IPS-20b (cell line): ENCODE measurements around the gene EPHA2.

Experiments
- H3K27ac ChIP-seq: one replicate; pipeline ENCODE4 v1.5.1; 2013; ENCODE audit warnings: low read length
- H3K27me3 ChIP-seq: 2 replicates; pipeline ENCODE4 v1.6.1; 2013; ENCODE audit warnings: mild to moderate bottlenecking, low read length, inconsistent platforms; ENCODE audit not compliant: insufficient read depth
- H3K36me3 ChIP-seq: 2 replicates; pipeline ENCODE4 v1.6.1; 2013; ENCODE audit warnings: low read depth, mild to moderate bottlenecking, inconsistent platforms, low read length, moderate library complexity; ENCODE audit not compliant: insufficient read depth
- H3K4me1 ChIP-seq: 2 replicates; pipeline ENCODE4 v1.6.1; 2013; ENCODE audit warnings: mild to moderate bottlenecking, control low read depth, inconsistent platforms, low read length, moderate library complexity; ENCODE audit not compliant: insufficient read depth
- H3K4me3 ChIP-seq: 2 replicates; pipeline ENCODE4 v1.5.1; 2013; ENCODE audit warnings: mild to moderate bottlenecking, low read length, inconsistent platforms
- H3K9ac ChIP-seq: 2 replicates; pipeline ENCODE4 v1.6.1; 2013; ENCODE audit warnings: low read depth, mild to moderate bottlenecking, inconsistent platforms, low read length, moderate library complexity
- H3K9me3 ChIP-seq: 2 replicates; pipeline ENCODE4 v1.6.1; 2013; ENCODE audit warnings: mild to moderate bottlenecking, low read depth, low read length, inconsistent platforms; ENCODE audit not compliant: insufficient read depth

EPHA2 gene

DNA sequence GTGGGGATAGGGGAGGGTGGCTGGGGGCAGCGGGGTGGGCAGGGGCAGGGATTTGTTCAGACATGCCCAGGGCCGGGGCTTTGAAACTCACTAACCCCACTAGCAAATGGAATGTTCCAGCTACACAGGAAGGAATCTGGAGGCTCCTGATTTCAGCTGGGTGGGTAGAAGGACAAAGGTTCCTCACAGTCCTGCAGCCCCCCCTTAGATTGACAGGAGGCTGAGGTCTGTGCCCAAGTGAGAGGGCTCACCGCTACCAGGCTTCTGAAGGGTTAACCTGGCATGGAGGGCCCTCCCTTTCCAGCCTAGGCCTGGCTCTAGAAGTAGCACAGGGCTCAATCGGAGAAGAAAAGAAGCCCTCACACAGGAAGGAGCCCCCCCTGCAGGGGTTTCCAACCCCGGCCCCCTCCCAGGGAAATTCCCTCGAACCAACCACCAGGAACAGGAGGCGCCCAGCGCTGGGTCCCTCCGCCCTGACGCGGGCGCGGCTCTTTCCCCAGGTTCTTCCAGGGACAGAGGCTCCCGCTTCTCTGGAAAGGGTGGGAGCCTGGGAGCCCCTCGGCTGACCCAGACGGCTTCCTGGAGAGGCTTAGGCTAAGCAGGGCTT, 3.3 kb downstream of the EPHA2 start:
- Histone ChIP-seq H3K4me3 (peak overlapping the region; percentile 83; the same call in 1 of the 2 replicates), H3K9me3 (no peaks in the 10 kb centered on the region), H3K36me3 (peaks cover 34% of the 10 kb centered on the region), H3K9ac (peak overlapping the region; percentile 50; the same call in 1 of the 2 replicates), H3K27ac (no peak overlapping the region), H3K27me3 (peaks cover 32% of the 10 kb centered on the region), H3K4me1 (peaks cover 31% of the 10 kb centered on the region)

DNA sequence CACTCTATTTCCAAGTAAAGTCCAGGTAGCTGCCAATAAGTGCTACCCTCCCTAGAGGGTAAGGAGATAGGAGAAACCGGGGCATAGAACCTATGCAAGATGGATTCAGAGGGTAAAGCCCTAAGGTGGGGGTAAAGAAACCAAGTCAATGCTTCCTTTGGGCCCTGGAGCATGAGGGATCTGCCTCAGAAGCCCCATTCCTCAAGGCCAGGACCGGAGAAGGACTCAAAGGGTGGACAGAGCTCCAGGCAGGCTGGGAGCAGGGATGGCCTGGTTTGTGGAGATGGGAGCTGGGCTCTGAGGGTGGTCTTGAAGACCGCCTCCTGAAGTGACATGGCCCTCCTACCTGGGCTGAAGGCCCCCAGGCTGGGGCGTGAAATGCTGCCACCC, 3.9 kb downstream of the EPHA2 start:
- no peaks in the 10 kb centered on the region for H3K9me3 ChIP-seq
- peaks cover 40% of the 10 kb centered on the region for H3K36me3 ChIP-seq
- H3K27me3 ChIP-seq, result peaks cover 28% of the 10 kb centered on the region
- no peak overlapping the region for H3K27ac ChIP-seq
- no peak overlapping the region for H3K9ac ChIP-seq
- peaks cover 36% of the 10 kb centered on the region for H3K4me1 ChIP-seq
- no peak overlapping the region for H3K4me3 ChIP-seq

GRCh38 chr1:16151196-16151994, 4.5 kb downstream of the EPHA2 start:
- H3K9me3 ChIP-seq, result no peaks in the 10 kb centered on the region
- no peak overlapping the region for H3K27ac ChIP-seq
- no peak overlapping the region for H3K9ac ChIP-seq
- H3K27me3 ChIP-seq, result peaks cover 22% of the 10 kb centered on the region
- peaks cover 43% of the 10 kb centered on the region for H3K36me3 ChIP-seq
- H3K4me3 ChIP-seq, result no peak overlapping the region
- peaks cover 39% of the 10 kb centered on the region for H3K4me1 ChIP-seq

- Histone ChIP-seq H3K27ac (no peak overlapping the region), H3K9ac (no peak overlapping the region), H3K9me3 (no peaks in the 10 kb centered on the region), H3K4me3 (no peak overlapping the region), H3K4me1 (peaks cover 43% of the 10 kb centered on the region), H3K27me3 (peaks cover 18% of the 10 kb centered on the region), H3K36me3 (peaks cover 43% of the 10 kb centered on the region)
Measured at GRCh38 chr1:16150508-16150907, 5.4 kb downstream of the EPHA2 start.

- Histone ChIP-seq H3K36me3 (peaks cover 44% of the 10 kb centered on the region), H3K27me3 (peaks cover 12% of the 10 kb centered on the region), H3K9me3 (no peaks in the 10 kb centered on the region), H3K27ac (no peak overlapping the region), H3K9ac (no peak overlapping the region), H3K4me1 (peaks cover 49% of the 10 kb centered on the region), H3K4me3 (no peak overlapping the region)
Measured at GRCh38 chr1:16149702-16150488, 6.0 kb downstream of the EPHA2 start.

DNA sequence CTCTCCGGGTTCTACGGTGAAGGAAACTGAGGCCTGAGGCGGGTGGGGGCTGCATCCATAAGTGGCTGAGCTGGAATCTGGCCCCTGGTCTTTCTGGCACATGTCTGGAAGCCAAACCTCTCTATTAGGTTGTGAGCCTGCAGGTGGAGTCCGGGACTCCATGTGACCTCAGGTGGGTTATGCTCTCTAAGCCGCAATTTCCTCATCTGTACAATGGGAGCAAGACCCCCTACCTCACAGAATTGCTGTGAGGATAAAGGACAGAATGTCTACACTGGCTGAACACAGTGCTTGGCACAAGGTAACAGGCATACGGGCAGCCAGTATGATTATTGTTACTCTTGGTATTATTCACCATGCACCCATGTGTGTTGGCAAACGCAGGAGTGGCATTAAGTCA, 6.7 kb downstream of the EPHA2 start:
- no peak overlapping the region for H3K9ac ChIP-seq
- no peaks in the 10 kb centered on the region for H3K9me3 ChIP-seq
- H3K4me1 ChIP-seq, result peaks cover 55% of the 10 kb centered on the region
- H3K36me3 ChIP-seq, result peaks cover 51% of the 10 kb centered on the region
- no peak overlapping the region for H3K27ac ChIP-seq
- peaks cover 9% of the 10 kb centered on the region; the same call in 1 of the 2 replicates for H3K27me3 ChIP-seq
- H3K4me3 ChIP-seq, result no peak overlapping the region

DNA sequence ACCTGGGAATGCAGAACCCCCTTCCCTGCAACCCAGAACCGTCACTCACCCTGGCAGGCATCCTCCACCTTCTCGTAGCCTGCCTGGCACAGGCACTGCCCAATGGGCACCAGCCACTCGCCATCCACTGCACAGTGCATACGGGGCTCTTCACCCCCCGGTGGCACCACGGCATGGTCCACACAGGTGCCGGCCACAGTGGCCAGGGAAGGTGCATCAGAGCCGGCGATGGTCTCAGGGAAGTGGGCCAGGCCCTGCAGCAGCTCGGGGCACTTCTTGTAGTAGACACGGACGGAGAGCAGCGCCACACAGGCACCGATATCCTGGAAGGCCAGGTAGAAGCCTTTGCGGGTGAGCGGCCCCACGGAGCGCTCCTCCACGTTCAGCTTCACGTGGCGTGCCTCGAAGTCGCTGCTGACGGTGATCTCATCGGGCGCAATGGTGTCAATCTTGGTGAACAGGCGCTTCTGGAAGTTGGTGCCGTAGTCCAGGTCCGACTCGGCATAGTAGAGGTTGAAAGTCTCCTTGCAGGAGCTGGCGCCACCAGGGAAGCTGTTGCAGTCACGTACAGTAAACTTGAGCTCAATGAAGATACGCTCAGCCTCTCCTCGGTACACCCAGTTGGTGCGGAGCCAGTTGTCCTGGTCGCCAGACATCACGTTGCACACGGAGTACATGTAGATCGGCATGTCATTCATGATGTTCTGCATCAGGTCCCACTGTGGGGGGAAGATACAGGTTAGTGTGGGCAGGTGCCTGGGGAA, 7.4 kb downstream of the EPHA2 start:
- Histone ChIP-seq H3K27ac (no peak overlapping the region), H3K9me3 (no peaks in the 10 kb centered on the region), H3K4me1 (peaks cover 50% of the 10 kb centered on the region), H3K27me3 (0 out of 2 replicates have a peak, but pooled peaks cover 2% of the 10 kb centered on the region), H3K4me3 (no peak overlapping the region), H3K9ac (no peak overlapping the region), H3K36me3 (peaks cover 57% of the 10 kb centered on the region)

- Histone ChIP-seq H3K36me3 (peaks cover 69% of the 10 kb centered on the region), H3K4me1 (peaks cover 42% of the 10 kb centered on the region), H3K27me3 (no peaks in the 10 kb centered on the region), H3K4me3 (peak overlapping the region; percentile 53; the same call in 1 of the 2 replicates), H3K27ac (peak overlapping the region; percentile 19), H3K9ac (peak overlapping the region; percentile 57; the same call in 1 of the 2 replicates), H3K9me3 (no peaks in the 10 kb centered on the region)
Measured at GRCh38 chr1:16147156-16147926, 8.5 kb downstream of the EPHA2 start.

DNA sequence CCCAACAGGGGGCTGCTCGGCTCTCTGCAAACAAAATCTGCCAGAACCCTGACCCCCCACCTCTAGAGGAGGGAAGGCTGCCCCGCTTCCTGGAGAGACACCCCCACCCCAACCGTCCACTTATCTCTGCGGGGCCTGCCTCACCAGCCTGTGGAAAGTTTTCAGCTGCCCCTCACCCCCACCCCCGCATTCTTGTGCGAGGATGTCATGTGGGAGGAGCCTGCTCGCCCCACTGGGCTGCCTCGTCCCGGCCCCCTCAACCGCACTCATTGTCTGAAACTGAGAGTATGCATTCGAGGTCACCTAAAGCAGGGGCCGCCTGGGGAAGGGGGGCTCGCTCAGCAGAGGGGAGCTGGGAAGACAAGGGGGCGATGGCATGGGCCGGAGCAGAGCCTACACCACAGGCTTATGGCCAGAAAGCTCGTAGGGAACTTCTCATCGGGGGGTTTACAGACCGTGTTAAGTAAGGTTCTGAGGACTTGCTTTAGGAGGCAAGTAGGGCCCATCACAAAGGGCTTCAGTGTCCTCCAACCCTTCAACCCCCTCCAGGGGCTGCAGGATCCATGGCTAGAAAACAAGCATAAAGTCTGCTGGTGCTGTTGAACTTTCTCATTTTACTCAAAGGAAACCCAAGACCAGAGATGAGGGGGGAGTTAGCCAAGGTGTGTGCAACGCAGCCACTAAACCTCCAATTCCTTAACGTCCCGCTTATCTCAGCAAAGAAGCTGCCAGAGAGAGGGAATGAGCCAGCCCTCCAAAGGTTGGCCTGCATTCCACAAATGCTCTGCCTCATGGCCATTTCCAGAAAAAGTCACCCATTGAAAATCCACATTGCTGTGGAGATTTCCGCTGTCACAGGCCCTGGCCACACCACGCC, 9.4 kb downstream of the EPHA2 start:
- H3K36me3 ChIP-seq, result peaks cover 72% of the 10 kb centered on the region
- H3K27ac ChIP-seq, result peak overlapping the region; percentile 19
- H3K9me3 ChIP-seq, result no peaks in the 10 kb centered on the region
- H3K4me3 ChIP-seq, result peak overlapping the region; percentile 53; the same call in 1 of the 2 replicates
- peaks cover 45% of the 10 kb centered on the region for H3K4me1 ChIP-seq
- peak overlapping the region; percentile 57; the same call in 1 of the 2 replicates for H3K9ac ChIP-seq
- H3K27me3 ChIP-seq, result no peaks in the 10 kb centered on the region
